ENCODE results near the gene TBL3. TPM values are rescaled to one million over a fixed set of nuclear protein-coding genes. Genes with fewer than 3 reads are reported as not detected.

TBL3 gene
- polyA plus RNA-seq, 4 donors = 27.8 to 49.6 (median 41.1) TPM

DNA sequence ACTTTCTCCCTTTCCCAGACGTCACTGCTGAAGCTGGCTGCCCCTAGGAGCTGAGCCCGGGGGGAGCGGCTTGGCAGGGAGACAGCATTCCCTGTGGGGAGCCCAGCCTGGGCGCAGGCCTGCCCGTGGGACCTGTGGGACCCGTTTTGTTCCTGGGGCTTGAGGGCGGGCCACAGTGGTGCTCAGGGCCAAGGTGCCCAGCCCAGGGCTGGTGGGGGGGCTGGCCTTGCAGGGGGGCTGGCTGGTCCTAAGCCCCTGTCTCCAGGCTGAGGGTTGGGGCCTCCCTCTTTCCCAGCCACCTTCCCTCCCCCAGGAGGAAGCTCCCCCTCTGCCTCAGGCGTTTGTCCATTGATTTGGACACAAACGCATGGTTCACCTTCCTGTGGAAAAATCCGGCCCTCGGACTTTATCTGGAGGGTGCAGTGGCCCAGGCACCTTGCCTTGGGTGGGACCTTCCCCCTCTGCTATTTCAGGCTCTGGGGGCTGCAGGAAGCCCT, 59.3 kb downstream of the TBL3 start:
- no peak for DNase-seq (ENCODE audit: low read depth in 4 of 4, low spot score in 2 of 4)

Other genes starting within 250 kb of the TBL3 start
- gene NME3, start 200.5 kb upstream of the TBL3 start, polyA plus RNA-seq (ENCODE audit: insufficient read length in 4 of 4) = 10 to 100 TPM; 23.1 to 46.8 (median 37.7) TPM
- 10 to 100 TPM in 2 of 4 donors, 1 to 10 TPM in 2; 5.4 to 16.4 (median 10.5) TPM for gene EME2, start 199.2 kb upstream of the TBL3 start, polyA plus RNA-seq (ENCODE audit: insufficient read length in 4 of 4)
- 100 to 1,000 TPM in 1 of 4 donors, 10 to 100 TPM in 3; 60.4 to 103 (median 78.1) TPM for gene MRPS34, start 198.9 kb upstream of the TBL3 start, polyA plus RNA-seq (ENCODE audit: insufficient read length in 4 of 4)
- 10 to 100 TPM; 31.6 to 56.5 (median 48.5) TPM for gene SPSB3, start 189.5 kb upstream of the TBL3 start, polyA plus RNA-seq (ENCODE audit: insufficient read length in 4 of 4)
- gene NUBP2, start 189.1 kb upstream of the TBL3 start, polyA plus RNA-seq (ENCODE audit: insufficient read length in 4 of 4) = 10 to 100 TPM; 35.4 to 69.3 (median 56.4) TPM
- gene IGFALS, start 178.3 kb upstream of the TBL3 start, polyA plus RNA-seq (ENCODE audit: insufficient read length in 4 of 4) = 1 to 10 TPM; 2.4 to 4.3 (median 3.4) TPM
- gene HAGH, start 145.2 kb upstream of the TBL3 start, polyA plus RNA-seq (ENCODE audit: insufficient read length in 4 of 4) = 10 to 100 TPM; 38.0 to 56.2 (median 49.5) TPM
- 10 to 100 TPM; 39.8 to 49.5 (median 44.9) TPM for gene FAHD1, start 144.8 kb upstream of the TBL3 start, polyA plus RNA-seq (ENCODE audit: insufficient read length in 4 of 4)
- 1 to 10 TPM in 2 of 4 donors, under 1 TPM in 2; 0.47 to 2.7 (median 1.0) TPM for gene MEIOB, start 99.9 kb upstream of the TBL3 start, polyA plus RNA-seq (ENCODE audit: insufficient read length in 4 of 4)
- under 1 TPM; 0.21 to 0.55 (median 0.35) TPM for gene HS3ST6, start 53.6 kb upstream of the TBL3 start, polyA plus RNA-seq (ENCODE audit: insufficient read length in 4 of 4)
- gene MSRB1, start 28.9 kb upstream of the TBL3 start, polyA plus RNA-seq (ENCODE audit: insufficient read length in 4 of 4) = 10 to 100 TPM; 63.9 to 79.8 (median 72.1) TPM
- gene RPL3L, start 17.4 kb upstream of the TBL3 start, polyA plus RNA-seq (ENCODE audit: insufficient read length in 4 of 4) = under 1 TPM; 0.11 to 0.28 (median 0.15) TPM
- gene NDUFB10, start 12.5 kb upstream of the TBL3 start, polyA plus RNA-seq (ENCODE audit: insufficient read length in 4 of 4) = 100 to 1,000 TPM; 129 to 144 (median 136) TPM
- gene RPS2, start 7.2 kb upstream of the TBL3 start, polyA plus RNA-seq (ENCODE audit: insufficient read length in 4 of 4) = 1,000 to 10,000 TPM; 1,679 to 2,513 (median 2,183) TPM
- not detected for gene RNF151, start 5.2 kb upstream of the TBL3 start, polyA plus RNA-seq (ENCODE audit: insufficient read length in 4 of 4)
- gene NOXO1, start 9.4 kb downstream of the TBL3 start, polyA plus RNA-seq (ENCODE audit: insufficient read length in 4 of 4) = 1 to 10 TPM in 2 of 4 donors, under 1 TPM in 2; 0.40 to 2.0 (median 1.1) TPM
- 10 to 100 TPM; 20.1 to 31.6 (median 28.5) TPM for gene GFER, start 12.1 kb downstream of the TBL3 start, polyA plus RNA-seq (ENCODE audit: insufficient read length in 4 of 4)
- gene SYNGR3, start 17.9 kb downstream of the TBL3 start, polyA plus RNA-seq (ENCODE audit: insufficient read length in 4 of 4) = 1 to 10 TPM; 1.8 to 2.4 (median 1.9) TPM
- gene ZNF598, start 37.8 kb downstream of the TBL3 start, polyA plus RNA-seq (ENCODE audit: insufficient read length in 4 of 4) = 10 to 100 TPM; 13.8 to 30.8 (median 26.6) TPM
- gene NPW, start 47.7 kb downstream of the TBL3 start, polyA plus RNA-seq (ENCODE audit: insufficient read length in 4 of 4) = 10 to 100 TPM in 2 of 4 donors, 1 to 10 TPM in 2; 3.0 to 16.3 (median 9.7) TPM
- 100 to 1,000 TPM; 103 to 184 (median 146) TPM for gene NHERF2, start 54.8 kb downstream of the TBL3 start, polyA plus RNA-seq (ENCODE audit: insufficient read length in 4 of 4)
- gene NTHL1, start 75.8 kb downstream of the TBL3 start, polyA plus RNA-seq (ENCODE audit: insufficient read length in 4 of 4) = 10 to 100 TPM; 15.4 to 29.1 (median 25.3) TPM
- 100 to 1,000 TPM; 104 to 188 (median 148) TPM for gene TSC2, start 75.9 kb downstream of the TBL3 start, polyA plus RNA-seq (ENCODE audit: insufficient read length in 4 of 4)
- gene PKD1, start 163.8 kb downstream of the TBL3 start, polyA plus RNA-seq (ENCODE audit: insufficient read length in 4 of 4) = 100 to 1,000 TPM in 2 of 4 donors, 10 to 100 TPM in 2; 48.3 to 128 (median 95.9) TPM
- 1 to 10 TPM; 2.5 to 4.6 (median 3.1) TPM for gene RAB26, start 176.6 kb downstream of the TBL3 start, polyA plus RNA-seq (ENCODE audit: insufficient read length in 4 of 4)
- gene TRAF7, start 183.7 kb downstream of the TBL3 start, polyA plus RNA-seq (ENCODE audit: insufficient read length in 4 of 4) = 10 to 100 TPM; 42.9 to 63.3 (median 55.5) TPM
- gene CASKIN1, start 224.6 kb downstream of the TBL3 start, polyA plus RNA-seq (ENCODE audit: insufficient read length in 4 of 4) = 1 to 10 TPM; 1.4 to 2.8 (median 2.0) TPM
- gene MLST8, start 233.4 kb downstream of the TBL3 start, polyA plus RNA-seq (ENCODE audit: insufficient read length in 4 of 4) = 10 to 100 TPM; 38.7 to 63.2 (median 46.6) TPM
- gene BRICD5, start 238.8 kb downstream of the TBL3 start, polyA plus RNA-seq (ENCODE audit: insufficient read length in 4 of 4) = 10 to 100 TPM in 1 of 4 donors, 1 to 10 TPM in 3; 3.5 to 11.6 (median 8.2) TPM
- 10 to 100 TPM; 13.8 to 19.3 (median 17.4) TPM for gene PGP, start 242.8 kb downstream of the TBL3 start, polyA plus RNA-seq (ENCODE audit: insufficient read length in 4 of 4)

Data from left renal cortex interstitium (tissue), 4 donors.